SU-DHL-6 (cell line): ENCODE measurements around the gene PPIL4.
A peak's percentile ranks its signal among the peaks of the same experiment; 100 is the strongest.

ENCODE experiments used
- H2AFZ ChIP-seq: fragments of 200-600 bp; sonication (generic); 2 replicates; pipeline ENCODE4 v1.6.1; 2014; ENCODE audit warnings: low read depth, mild to moderate bottlenecking, moderate library complexity, mixed read lengths, antibody characterized with exemption, low read length; ENCODE audit not compliant: severe bottlenecking
- H3F3A ChIP-seq: fragments of 200-600 bp; shearing (Covaris generic); 2 replicates; pipeline ENCODE4 v1.6.0; 2016; ENCODE audit warnings: antibody characterized with exemption, mild to moderate bottlenecking; ENCODE audit not compliant: insufficient read depth
- H3K27ac ChIP-seq: fragments of 200-600 bp; sonication (generic); 2 replicates; pipeline ENCODE4 v1.5.1; 2016; ENCODE audit warnings: low read depth, mild to moderate bottlenecking, low read length, moderate library complexity, mixed read lengths
- H3K27me3 ChIP-seq: fragments of 200-600 bp; sonication (generic), shearing (Covaris generic); 2 replicates; pipeline ENCODE4 v1.6.0; 2014; ENCODE audit warnings: mild to moderate bottlenecking, low read length
- H3K36me3 ChIP-seq: fragments of 200-600 bp; sonication (generic); 2 replicates; pipeline ENCODE4 v1.6.1; 2014; ENCODE audit warnings: mild to moderate bottlenecking, low read length, mixed read lengths
- H3K4me2 ChIP-seq: fragments of 300-600, 200-600 bp; shearing (Covaris generic), sonication (generic); 2 replicates; pipeline ENCODE4 v1.6.0; 2014; ENCODE audit warnings: low read length, low read depth, mild to moderate bottlenecking; ENCODE audit not compliant: poor library complexity, severe bottlenecking
- H3K4me3 ChIP-seq: fragments of 200-600 bp; sonication (generic); 2 replicates; pipeline ENCODE4 v1.5.1; 2014; ENCODE audit warnings: antibody characterized with exemption, low read length, mild to moderate bottlenecking, mixed read lengths; ENCODE audit not compliant: insufficient read depth, poor library complexity, severe bottlenecking
- H3K79me2 ChIP-seq: fragments of 200-600 bp; sonication (generic); 2 replicates; pipeline ENCODE4 v1.6.1; 2014; ENCODE audit warnings: mild to moderate bottlenecking, low read length, moderate library complexity; ENCODE audit not compliant: insufficient read depth
- H3K9ac ChIP-seq: fragments of 200-600 bp; sonication (generic); 2 replicates; pipeline ENCODE4 v1.7.0; 2014; ENCODE audit warnings: mild to moderate bottlenecking, low read length
- H3K9me2 ChIP-seq: fragments of 200-600 bp; sonication (generic); replicated peaks from 2 replicates; pipeline ENCODE4 v1.6.1; 2014; ENCODE audit warnings: low read length; ENCODE audit not compliant: insufficient read depth
- H3K9me3 ChIP-seq: fragments of 200-600 bp; sonication (generic); 2 replicates; pipeline ENCODE4 v1.6.1; 2014; ENCODE audit warnings: low read length, mixed read lengths; ENCODE audit not compliant: insufficient read depth
- H4K20me1 ChIP-seq: fragments of 200-600 bp; sonication (generic); 2 replicates; pipeline ENCODE4 v1.6.1; 2014; ENCODE audit warnings: low read depth, mild to moderate bottlenecking, antibody characterized with exemption, low read length, moderate library complexity, mixed read lengths
- CTCF ChIP-seq: fragments of 200-600 bp; sonication (generic); IDR thresholded peaks from one replicate; pipeline ENCODE4 v1.5.1; 2017; ENCODE audit warnings: antibody characterized with exemption, mild to moderate bottlenecking, low read length, moderate library complexity; ENCODE audit not compliant: insufficient read depth, poor library complexity, severe bottlenecking
- EZH2phosphoT487 ChIP-seq: fragments of 200-600 bp; sonication (generic), shearing (Covaris generic); conservative IDR thresholded peaks from 2 replicates; pipeline ENCODE4 v1.6.1; 2018; ENCODE audit warnings: mild to moderate bottlenecking, antibody characterized with exemption, low read length, moderate library complexity, mixed read lengths

The PPIL4 gene

DNA sequence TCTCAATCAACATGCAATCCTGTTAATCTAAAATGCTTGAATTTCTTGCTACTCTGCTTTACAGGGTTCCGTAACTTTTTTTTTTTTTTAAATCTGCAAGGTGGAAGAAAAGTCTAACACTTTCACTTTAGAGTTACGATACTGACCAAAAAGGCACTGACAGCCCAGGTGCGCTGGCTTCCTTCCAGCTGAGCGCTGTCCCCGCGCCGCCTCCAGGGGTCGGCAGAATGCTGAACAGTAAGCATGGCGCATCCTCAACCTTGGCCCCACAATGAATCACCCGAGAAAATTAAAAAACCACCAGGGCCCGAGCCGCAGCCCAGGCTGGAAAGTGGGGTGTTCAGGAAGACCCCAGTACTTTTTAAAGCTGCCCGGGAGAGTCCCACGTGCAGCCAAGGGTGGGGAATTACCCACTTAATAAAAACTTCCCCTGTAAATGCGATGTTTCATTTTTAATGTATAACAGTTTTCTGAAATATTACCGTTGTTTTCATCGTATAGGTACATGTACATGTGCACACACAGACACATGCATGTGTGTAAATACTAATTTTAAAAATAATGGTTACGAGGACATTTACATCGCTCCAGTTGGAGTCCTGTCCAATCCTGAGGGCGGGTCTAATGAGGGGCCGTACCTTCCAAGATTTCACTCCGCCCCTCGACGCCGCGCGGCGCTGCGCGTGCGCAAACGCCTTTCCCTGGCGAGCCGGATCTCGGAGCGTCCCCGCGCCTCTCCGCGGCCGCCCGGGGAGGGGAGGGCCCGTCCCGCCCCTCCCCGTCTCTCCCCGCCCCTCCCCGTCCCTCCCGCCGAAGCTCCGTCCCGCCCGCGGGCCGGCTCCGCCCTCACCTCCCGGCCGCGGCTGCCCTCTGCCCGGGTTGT lies 19.9 kb upstream of the PPIL4 start, which contains the start of gene GINM1:
Gene GINM1 (plus strand): TSS at position 849 of the 883 bp plus-strand sequence. CDS start 40 bp downstream, outside the sequence.
- peak within 1 kb of the TSS; percentile 98 for H2AFZ ChIP-seq
- H3F3A ChIP-seq = peaks cover 17% of the 10 kb centered on the region
- no peaks in the 10 kb centered on the region for H3K9me3 ChIP-seq
- peak within 1 kb of the TSS; percentile 88 for H3K27ac ChIP-seq
- H3K79me2 ChIP-seq = peaks cover 29% of the 10 kb centered on the region
- TF ChIP-seq EZH2phosphoT487 = no peak
- peak; percentile 92 for TF ChIP-seq CTCF
- H3K4me2 ChIP-seq = peak within 1 kb of the TSS; percentile 98
- peak within 1 kb of the TSS; percentile 99 for H3K4me3 ChIP-seq
- H3K36me3 ChIP-seq = no peaks in the 10 kb centered on the region
- H4K20me1 ChIP-seq = no peaks in the 10 kb centered on the region
- H3K9me2 ChIP-seq = no peaks in the 10 kb centered on the region
- no peaks in the 10 kb centered on the region for H3K27me3 ChIP-seq
- peak within 1 kb of the TSS; percentile 90 for H3K9ac ChIP-seq

GRCh38 chr6:149563928-149564325 lies 18.1 kb upstream of the PPIL4 start:
- Histone ChIP-seq H3K9me2 (no peaks in the 10 kb centered on the region), H2AFZ (peak overlapping the region; percentile 97), H3F3A (peaks cover 17% of the 10 kb centered on the region), H3K4me3 (no peak overlapping the region), H3K27ac (no peak overlapping the region), H3K79me2 (peaks cover 22% of the 10 kb centered on the region), H4K20me1 (no peaks in the 10 kb centered on the region), H3K4me2 (no peak overlapping the region), H3K27me3 (no peaks in the 10 kb centered on the region), H3K36me3 (no peaks in the 10 kb centered on the region), H3K9ac (no peak overlapping the region), H3K9me3 (no peaks in the 10 kb centered on the region)
- no peak for TF ChIP-seq CTCF
- TF ChIP-seq EZH2phosphoT487 = no peak

DNA sequence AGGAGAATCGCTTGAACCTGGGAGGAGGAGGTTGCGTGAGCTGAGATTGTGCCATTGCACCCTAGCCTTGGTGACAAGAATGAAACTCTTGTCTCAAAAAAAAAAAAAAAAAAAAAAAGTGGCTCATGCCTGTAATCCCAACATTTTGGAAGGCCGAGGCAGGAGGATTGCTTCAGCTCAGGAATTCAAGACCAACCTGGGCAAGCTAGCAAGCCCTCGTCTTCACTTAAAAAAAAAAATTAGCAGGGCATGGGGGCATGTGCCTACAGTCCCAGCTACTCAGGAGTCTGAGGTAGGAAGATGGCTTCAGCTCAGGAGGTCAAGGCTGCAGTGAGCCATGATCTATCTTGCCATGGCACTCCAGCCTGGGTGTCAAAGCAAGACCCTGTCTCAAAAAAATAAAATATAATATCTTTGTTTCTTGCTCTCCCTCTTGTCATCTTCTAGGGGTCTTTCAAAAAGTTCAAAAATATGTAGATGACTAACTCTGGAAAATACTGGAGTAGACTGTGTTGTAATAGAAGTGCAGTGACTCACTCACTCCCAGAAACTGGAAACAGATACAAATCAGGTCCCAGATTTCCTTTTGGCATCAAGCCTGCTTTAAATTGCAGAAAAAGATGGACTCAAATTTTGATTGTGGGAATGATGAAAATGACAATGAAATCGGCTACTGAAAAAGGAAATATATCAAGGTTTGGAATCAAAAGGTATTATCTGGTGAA lies 17.5 kb upstream of the PPIL4 start:
- Histone ChIP-seq H3K9me3 (no peaks in the 10 kb centered on the region), H3K4me2 (no peak overlapping the region), H3K9ac (no peak overlapping the region), H3K27me3 (no peaks in the 10 kb centered on the region), H2AFZ (peak overlapping the region; percentile 97), H3K27ac (no peak overlapping the region), H3K4me3 (no peak overlapping the region), H3K9me2 (no peaks in the 10 kb centered on the region), H3K79me2 (peaks cover 18% of the 10 kb centered on the region), H4K20me1 (no peaks in the 10 kb centered on the region), H3K36me3 (no peaks in the 10 kb centered on the region), H3F3A (peaks cover 17% of the 10 kb centered on the region)
- TF ChIP-seq CTCF = no peak
- no peak for TF ChIP-seq EZH2phosphoT487
